Erythroblast (primary cell): ENCODE data around the gene OAT.

ENCODE experiments used
- GATA1 ChIP-seq: IDR thresholded peaks from 2 replicates; pipeline ENCODE4 v1.6.1; 2011; ENCODE audit warnings: low read depth, mild to moderate bottlenecking, control low read depth, low read length, moderate library complexity
- POLR2A ChIP-seq: IDR thresholded peaks from 2 replicates; pipeline ENCODE4 v1.6.1; 2011; ENCODE audit warnings: mild to moderate bottlenecking, low read length

DNA sequence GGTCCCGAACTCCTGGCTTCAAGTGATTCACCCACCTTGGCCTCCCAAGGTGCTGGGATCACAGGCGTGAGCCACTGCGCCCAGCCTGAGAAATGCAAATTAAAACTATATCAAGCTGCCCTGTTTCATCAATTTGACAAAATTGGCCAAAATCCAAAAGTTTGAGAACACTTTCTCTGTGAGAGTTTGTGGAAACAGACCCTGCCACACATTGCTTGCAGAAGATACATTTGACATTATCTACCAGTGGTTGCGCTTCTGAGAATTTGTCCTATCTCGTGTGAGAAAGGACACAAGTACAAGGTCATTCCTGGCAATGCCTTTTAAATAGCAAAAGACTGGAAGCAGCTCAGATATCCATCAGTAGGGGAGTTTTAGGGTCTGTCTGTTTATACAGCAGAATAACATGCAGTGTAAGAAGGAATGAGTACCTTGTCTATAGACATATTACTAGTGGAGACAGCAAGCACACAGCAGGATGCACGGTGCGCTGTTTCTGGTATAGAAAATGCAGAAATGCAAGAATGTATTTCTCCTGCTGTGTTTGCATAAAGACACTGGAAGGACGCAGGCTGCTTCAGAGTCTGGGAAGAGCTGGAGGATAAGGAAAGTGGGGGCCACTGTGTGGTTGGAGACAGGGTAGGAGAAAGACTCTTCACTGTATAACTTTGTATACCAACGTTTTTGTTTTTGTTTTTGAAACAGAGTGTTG lies 47.2 kb upstream of the OAT start:
- no peak for TF ChIP-seq POLR2A
- no peak for TF ChIP-seq GATA1
